Colonic mucosa (tissue), 4 donors: ENCODE measurements around the gene TBL3. TPM values are rescaled to one million over a fixed set of nuclear protein-coding genes. Genes with fewer than 3 reads are reported as not detected.
A peak's percentile ranks its signal among the peaks of the same experiment; 100 is the strongest.

Source experiments
- DNase-seq: peaks from one replicate; pipeline ENCODE4 v3.0.0-alpha.2; 2020
- H3K27ac ChIP-seq: fragments of 200-600 bp; one replicate; pipeline ENCODE4 v1.8.0; 2021
- H3K27me3 ChIP-seq: fragments of 200-600 bp; one replicate; pipeline ENCODE4 v1.8.0; 2021
- H3K36me3 ChIP-seq: fragments of 200-600 bp; one replicate; pipeline ENCODE4 v1.8.0; 2021
- H3K4me1 ChIP-seq: fragments of 200-600 bp; one replicate; pipeline ENCODE4 v1.8.0; 2021; ENCODE audit warnings: mild to moderate bottlenecking
- H3K4me3 ChIP-seq: fragments of 200-600 bp; one replicate; pipeline ENCODE4 v1.8.0; 2021
- H3K9ac ChIP-seq, 2 donors: one replicate each; pipeline ENCODE4 v1.7.0; 2013; ENCODE audit warnings: control low read depth in 2 of 2, low read depth in 2 of 2, low read length in 2 of 2
- H3K9me3 ChIP-seq: fragments of 200-600 bp; one replicate; pipeline ENCODE4 v1.8.0; 2021
- intact Hi-C: fragments of 100-400 bp; cut with DNase I; formaldehyde crosslinking; loops from one replicate; pipeline ENCODE4 v1.14.1; 2022
- total RNA-seq, 2 donors: library from RNA; stranded (reverse); fragmentation: NEBNext Ultra II Directional in 1 of 2; extraction: Animal tissue kit (Norgen Biotek cat#: 25700) in 1 of 2; gene quantifications; one replicate each; pipeline ENCODE4 v1.2.1, GENCODE V29; 2021
- TF ChIP-seq, protein P1 (sequence below): fragments of 200-600 bp; IDR thresholded peaks from one replicate; pipeline ENCODE4 v1.8.0; 2022; ENCODE audit warnings: antibody characterized with exemption, mild to moderate bottlenecking
- donor health status: healthy.
- donor health status: DM: no; HTN: no; CAD: no.
- donor health status: DM: no; HTN: no; CAD: no.

Gene TBL3
- total RNA-seq, 2 donors from 2014 or later = 19.4 to 43.1 TPM

DNA sequence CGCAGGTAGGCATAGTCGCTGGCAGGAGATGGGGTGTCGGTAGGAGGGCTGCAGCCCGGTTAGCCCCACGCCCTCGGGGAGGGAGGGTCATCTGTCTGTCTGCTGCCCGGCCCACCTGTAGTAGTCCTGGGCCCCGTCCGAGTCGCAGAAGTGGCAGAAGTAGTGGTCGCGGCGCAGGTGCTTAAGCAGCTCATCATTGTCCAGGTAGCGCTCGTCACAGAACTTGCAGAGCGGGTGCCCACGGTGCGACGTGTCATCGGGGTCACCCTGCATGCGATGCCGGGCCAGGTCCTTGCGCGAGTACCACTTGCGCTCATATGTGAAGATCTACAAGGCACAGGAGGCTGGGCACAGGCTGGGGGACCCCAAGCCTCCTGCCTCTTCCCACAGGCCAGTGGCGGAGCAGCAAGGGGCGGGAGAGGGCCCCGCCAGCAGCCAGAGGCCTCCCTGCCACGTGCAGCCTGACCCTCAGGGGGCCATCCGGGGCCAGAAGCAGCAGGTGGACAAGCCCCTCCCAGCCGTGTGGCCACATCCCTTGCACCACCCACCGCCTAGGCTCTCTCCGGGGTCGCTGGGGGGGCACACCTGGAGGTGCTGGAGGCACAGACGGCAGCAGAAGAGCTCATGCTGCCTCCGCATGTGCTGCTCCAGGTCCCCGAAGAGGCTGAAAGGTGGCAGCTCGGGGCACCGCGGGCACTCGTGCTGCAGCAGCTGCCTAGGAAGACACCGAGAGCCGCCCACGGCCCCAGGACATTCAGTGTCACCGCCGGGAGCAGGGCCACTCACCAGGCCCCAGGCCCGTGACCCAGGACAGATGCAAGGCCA, 30.8 kb downstream of the TBL3 start:
- H3K9ac ChIP-seq = no peak overlapping the region
- no peak for DNase-seq
- TF ChIP-seq, protein P1, sequence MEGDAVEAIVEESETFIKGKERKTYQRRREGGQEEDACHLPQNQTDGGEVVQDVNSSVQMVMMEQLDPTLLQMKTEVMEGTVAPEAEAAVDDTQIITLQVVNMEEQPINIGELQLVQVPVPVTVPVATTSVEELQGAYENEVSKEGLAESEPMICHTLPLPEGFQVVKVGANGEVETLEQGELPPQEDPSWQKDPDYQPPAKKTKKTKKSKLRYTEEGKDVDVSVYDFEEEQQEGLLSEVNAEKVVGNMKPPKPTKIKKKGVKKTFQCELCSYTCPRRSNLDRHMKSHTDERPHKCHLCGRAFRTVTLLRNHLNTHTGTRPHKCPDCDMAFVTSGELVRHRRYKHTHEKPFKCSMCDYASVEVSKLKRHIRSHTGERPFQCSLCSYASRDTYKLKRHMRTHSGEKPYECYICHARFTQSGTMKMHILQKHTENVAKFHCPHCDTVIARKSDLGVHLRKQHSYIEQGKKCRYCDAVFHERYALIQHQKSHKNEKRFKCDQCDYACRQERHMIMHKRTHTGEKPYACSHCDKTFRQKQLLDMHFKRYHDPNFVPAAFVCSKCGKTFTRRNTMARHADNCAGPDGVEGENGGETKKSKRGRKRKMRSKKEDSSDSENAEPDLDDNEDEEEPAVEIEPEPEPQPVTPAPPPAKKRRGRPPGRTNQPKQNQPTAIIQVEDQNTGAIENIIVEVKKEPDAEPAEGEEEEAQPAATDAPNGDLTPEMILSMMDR = no peak
- no peak overlapping the region for H3K27ac ChIP-seq
- intact Hi-C loops = no loop called here
- H3K4me1 ChIP-seq = peaks cover 21% of the 10 kb centered on the region
- H3K9me3 ChIP-seq = no peaks in the 10 kb centered on the region
- no peaks in the 10 kb centered on the region for H3K27me3 ChIP-seq
- H3K36me3 ChIP-seq = peaks cover 41% of the 10 kb centered on the region
- H3K4me3 ChIP-seq = no peak overlapping the region

DNA sequence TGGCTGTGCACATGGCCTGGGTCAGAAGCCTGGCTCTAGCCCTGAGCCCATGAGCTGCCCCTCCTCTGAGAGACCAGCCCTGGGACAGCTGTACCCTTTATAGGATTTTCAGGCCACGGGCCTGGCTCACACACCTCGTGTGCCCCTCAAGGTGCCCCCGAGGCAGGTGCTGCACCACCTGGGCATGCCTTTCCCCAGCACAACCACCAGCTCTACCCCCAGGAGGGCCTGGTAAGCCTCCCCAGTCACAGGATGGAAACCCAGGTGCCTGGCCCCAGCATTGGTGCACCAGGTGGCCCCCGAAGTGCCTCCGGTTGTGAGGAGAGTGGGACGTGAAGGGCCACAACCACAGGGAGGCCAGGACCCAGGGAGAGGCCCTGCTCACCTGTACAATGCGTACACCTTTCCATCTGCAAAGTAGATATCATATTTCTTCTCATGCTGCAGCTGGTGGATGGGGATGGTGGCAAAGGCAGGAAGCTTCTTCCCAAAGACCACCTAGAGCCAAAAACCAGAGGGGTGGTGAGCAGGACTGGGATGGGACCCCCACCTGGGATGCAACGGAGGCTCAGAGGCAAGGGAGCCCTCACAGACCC, 31.5 kb downstream of the TBL3 start:
- no peak overlapping the region for H3K9ac ChIP-seq
- H3K4me3 ChIP-seq = no peak overlapping the region
- H3K27me3 ChIP-seq = no peaks in the 10 kb centered on the region
- peaks cover 29% of the 10 kb centered on the region for H3K4me1 ChIP-seq
- peak overlapping the region; percentile 23 for H3K27ac ChIP-seq
- peaks cover 36% of the 10 kb centered on the region for H3K36me3 ChIP-seq
- DNase-seq = no peak
- intact Hi-C loops = no loop called here
- TF ChIP-seq, protein P1 = no peak
- H3K9me3 ChIP-seq = no peaks in the 10 kb centered on the region

DNA sequence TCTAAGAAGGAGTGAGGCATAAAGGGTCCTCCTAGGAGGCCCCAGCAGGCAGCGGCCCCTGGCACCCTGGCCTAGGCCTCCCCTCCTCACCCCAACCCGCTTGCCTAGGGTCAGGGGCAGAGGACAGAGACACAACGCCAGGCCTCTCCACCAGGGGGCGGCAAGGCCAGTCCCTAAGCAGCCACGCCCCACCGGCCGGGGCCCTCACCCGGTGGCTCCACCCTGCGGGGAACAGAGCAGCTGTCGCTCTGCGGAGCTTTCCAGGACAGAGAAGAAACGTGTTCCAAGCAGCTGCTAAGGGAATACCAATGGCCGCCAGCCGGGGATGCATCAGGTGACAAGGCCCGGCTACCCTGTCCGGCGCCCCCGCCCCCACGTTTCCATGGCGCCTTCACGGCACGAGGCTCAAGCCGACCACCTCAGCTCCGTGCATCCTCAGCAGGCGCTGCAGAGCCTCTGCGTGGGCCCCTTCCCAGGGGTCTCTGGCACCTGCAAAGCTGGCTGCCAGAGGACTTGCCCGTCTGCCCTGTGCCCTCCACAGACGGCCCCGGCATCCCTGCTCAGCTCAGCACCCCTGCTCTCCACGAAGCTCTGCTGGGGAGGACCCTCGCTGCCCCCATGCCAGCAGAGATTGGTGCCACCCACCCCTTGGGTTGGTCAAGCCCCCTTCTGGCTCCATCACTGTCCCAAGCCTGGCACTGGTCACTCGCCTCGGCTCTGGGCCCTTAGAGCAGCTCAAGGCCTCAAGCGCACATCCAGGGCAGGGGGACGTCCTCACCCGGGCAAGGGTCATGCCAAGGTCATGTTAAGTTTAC, 32.2 kb downstream of the TBL3 start:
- Histone ChIP-seq H3K36me3 (peaks cover 29% of the 10 kb centered on the region), H3K4me1 (peaks cover 29% of the 10 kb centered on the region), H3K4me3 (no peak overlapping the region), H3K27ac (peak overlapping the region; percentile 23), H3K27me3 (no peaks in the 10 kb centered on the region), H3K9me3 (no peaks in the 10 kb centered on the region), H3K9ac (peak overlapping the region in 1 of 2 donors; percentile 64)
- peak; percentile 93 for DNase-seq
- TF ChIP-seq, protein P1 = peak; percentile 96
- intact Hi-C loops = no loop called here

DNA sequence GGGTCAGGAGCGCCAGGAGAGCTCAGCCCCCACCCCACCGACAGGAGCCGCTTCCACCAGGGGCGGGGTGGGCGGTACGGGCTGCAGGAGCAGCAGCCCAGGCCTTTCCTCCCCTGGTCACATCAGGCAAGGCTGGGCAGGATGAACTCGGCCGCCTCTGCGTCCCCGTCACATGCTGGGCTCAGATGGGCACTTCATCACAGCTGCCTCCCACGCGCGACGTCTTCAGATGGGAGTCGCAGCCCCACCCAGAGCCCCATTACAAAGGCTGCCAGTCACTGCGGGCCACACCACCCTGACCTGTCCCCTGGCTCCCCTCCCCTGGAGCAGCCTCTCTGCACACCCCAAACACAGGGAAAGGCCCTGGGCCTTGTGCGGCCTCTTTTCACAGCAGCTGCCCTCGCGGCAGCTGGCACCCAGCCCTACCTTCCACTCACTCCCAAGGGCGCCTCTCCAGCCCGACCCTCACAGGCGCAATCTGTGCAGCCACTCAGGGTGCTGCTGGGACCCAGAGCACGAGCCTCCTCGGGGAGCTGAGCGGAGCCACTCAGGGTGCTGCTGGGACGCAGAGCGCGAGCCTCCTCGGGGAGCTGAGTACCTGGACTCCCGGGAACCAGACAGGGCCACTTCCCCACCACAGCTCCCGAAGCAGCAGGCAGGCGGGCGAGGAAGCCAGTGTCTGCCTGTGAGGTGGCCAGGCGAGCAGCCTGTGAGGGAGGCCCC, 33.1 kb downstream of the TBL3 start:
- Histone ChIP-seq H3K9ac (no peak overlapping the region), H3K36me3 (peaks cover 20% of the 10 kb centered on the region), H3K27me3 (no peaks in the 10 kb centered on the region), H3K4me3 (no peak overlapping the region), H3K4me1 (peaks cover 29% of the 10 kb centered on the region), H3K27ac (no peak overlapping the region), H3K9me3 (no peaks in the 10 kb centered on the region)
- intact Hi-C loops = no loop called here
- no peak for DNase-seq
- TF ChIP-seq, protein P1 = no peak

DNA sequence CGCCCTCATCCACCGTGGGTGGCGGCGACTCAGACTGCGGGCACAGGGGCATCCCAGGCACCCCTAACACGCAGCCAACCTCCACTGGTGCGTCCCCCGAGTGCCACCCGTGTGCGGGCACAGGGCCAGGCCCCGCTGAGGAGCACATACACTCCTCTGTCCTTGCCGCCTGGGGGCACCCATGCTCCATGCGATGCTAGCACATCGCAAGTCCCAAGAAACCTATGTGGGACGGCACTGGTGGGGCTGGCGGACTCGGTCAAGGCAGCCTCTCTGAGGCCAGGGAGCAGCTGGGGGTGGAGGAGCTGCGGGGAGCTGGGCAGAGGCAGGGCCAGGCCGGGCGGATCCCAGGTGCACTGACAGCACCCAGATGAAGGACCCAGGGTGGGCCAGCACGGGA, 33.8 kb downstream of the TBL3 start:
- H3K4me3 ChIP-seq = no peak overlapping the region
- H3K27me3 ChIP-seq = no peaks in the 10 kb centered on the region
- no peak overlapping the region for H3K27ac ChIP-seq
- intact Hi-C loops = no loop called here
- TF ChIP-seq, protein P1 = no peak
- peaks cover 30% of the 10 kb centered on the region for H3K4me1 ChIP-seq
- H3K9ac ChIP-seq = no peak overlapping the region
- peaks cover 16% of the 10 kb centered on the region for H3K36me3 ChIP-seq
- H3K9me3 ChIP-seq = no peaks in the 10 kb centered on the region
- no peak for DNase-seq
